ENCODE data around the gene CCNB2. TPM values are rescaled to one million over a fixed set of nuclear protein-coding genes. Genes with fewer than 3 reads are reported as not detected.

CCNB2 gene
- total RNA-seq, 1 donor from 2014 or later: 2.1 TPM

DNA sequence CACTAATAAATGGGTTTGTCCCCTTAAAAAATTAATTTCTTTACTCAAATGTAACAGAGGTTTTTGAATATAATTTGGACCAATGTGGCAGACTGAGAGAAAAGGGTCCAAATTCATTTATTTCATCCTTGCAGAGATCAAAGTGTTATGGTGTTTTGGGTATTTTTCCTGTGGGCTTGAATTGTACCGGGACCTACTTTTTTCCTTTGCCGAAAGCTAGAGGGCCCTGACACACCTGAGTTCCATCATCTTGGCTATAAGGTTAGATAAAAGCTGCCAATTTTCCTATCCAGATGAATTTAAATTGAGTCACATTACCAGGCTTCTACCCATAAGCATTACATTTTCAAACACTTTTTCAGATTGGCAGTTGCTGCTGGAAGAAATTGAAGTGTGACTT lies 908 bp downstream of the CCNB2 start:
- Histone ChIP-seq H3K4me3 (ENCODE audit: low read depth, low read length) (peak overlapping the region; percentile 94), H3K36me3 (ENCODE audit: control insufficient read depth, insufficient read depth, low read length) (peaks cover 1% of the 10 kb centered on the region), H3K27me3 (ENCODE audit: control insufficient read depth, insufficient read depth, low read length) (no peaks in the 10 kb centered on the region)
- DNase-seq (ENCODE audit: low read depth) (peak; percentile 34), FAIRE-seq (no peak)
- TF ChIP-seq, protein P1, sequence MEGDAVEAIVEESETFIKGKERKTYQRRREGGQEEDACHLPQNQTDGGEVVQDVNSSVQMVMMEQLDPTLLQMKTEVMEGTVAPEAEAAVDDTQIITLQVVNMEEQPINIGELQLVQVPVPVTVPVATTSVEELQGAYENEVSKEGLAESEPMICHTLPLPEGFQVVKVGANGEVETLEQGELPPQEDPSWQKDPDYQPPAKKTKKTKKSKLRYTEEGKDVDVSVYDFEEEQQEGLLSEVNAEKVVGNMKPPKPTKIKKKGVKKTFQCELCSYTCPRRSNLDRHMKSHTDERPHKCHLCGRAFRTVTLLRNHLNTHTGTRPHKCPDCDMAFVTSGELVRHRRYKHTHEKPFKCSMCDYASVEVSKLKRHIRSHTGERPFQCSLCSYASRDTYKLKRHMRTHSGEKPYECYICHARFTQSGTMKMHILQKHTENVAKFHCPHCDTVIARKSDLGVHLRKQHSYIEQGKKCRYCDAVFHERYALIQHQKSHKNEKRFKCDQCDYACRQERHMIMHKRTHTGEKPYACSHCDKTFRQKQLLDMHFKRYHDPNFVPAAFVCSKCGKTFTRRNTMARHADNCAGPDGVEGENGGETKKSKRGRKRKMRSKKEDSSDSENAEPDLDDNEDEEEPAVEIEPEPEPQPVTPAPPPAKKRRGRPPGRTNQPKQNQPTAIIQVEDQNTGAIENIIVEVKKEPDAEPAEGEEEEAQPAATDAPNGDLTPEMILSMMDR (IDR thresholded peaks at IDR 0.05; ENCODE audit: insufficient read depth, low read length, severe bottlenecking): peak; percentile 37

DNA sequence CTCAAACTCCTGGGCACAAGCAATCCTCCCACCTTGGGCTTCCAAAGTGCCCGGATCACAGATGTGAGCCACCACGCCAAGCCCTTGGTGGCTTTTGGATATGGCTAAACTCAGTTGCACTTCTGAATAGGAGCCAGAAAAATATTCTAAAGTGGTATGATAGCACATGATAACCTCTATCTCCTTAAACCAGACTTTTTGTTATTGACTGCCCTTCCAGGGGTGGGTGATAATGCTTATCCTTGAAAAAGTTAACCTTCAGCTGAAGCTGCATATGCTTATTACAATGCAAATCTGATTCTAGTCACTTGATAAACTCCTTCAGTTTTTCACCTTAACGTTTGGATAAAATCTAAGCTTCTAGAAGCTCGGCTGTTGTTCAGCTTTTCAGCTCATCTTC lies 6.3 kb downstream of the CCNB2 start:
- DNase-seq (ENCODE audit: low read depth): no peak
- peaks cover 1% of the 10 kb centered on the region for H3K36me3 ChIP-seq (ENCODE audit: control insufficient read depth, insufficient read depth, low read length)
- H3K4me3 ChIP-seq (ENCODE audit: low read depth, low read length): no peak overlapping the region
- H3K27me3 ChIP-seq (ENCODE audit: control insufficient read depth, insufficient read depth, low read length): no peaks in the 10 kb centered on the region
- FAIRE-seq: no peak
- TF ChIP-seq, protein P1 (IDR thresholded peaks at IDR 0.05; ENCODE audit: insufficient read depth, low read length, severe bottlenecking): no peak

DNA sequence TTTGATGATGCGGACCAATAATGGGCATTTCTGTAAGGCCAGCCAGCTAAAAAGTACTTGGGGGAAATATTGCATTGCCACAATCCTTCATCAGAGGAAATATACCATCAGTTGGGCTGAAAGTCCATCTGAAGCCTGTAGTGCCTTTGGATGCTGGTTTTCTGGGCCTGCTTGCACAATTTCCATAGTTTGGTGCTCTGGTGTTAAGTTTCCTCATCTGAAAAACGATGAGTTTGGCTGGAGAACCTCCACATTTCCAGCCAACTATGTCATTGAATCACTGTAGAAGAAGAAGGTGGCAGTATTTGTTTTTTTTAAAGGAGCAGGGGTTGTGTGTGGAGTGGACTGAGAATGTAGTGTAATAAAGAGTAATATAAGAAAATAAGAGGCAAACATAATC lies 10.1 kb downstream of the CCNB2 start:
- FAIRE-seq: no peak
- DNase-seq (ENCODE audit: low read depth): no peak
- Histone ChIP-seq H3K36me3 (ENCODE audit: control insufficient read depth, insufficient read depth, low read length) (peaks cover 1% of the 10 kb centered on the region), H3K27me3 (ENCODE audit: control insufficient read depth, insufficient read depth, low read length) (no peaks in the 10 kb centered on the region), H3K4me3 (ENCODE audit: low read depth, low read length) (no peak overlapping the region)
- TF ChIP-seq, protein P1 (IDR thresholded peaks at IDR 0.05; ENCODE audit: insufficient read depth, low read length, severe bottlenecking): no peak

DNA sequence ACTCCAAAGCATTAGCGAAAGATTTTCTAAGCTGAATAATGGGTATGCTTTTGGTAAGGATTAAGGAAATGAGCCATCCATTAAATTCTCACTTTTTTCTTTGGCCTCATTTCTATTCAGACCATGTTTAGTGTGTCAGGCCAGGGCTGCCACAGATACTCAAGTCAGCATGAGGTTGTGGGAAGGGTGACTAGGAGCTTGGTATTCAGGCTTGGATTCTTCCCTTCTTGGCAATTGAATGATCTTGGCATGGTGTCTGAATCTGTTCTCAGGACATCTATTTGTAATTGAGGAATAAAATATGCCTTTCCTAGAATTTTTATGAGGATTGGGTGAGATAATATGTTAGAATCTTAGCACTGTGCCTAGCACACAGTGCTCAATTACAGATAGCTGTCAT lies 11.2 kb downstream of the CCNB2 start:
- Histone ChIP-seq H3K36me3 (ENCODE audit: control insufficient read depth, insufficient read depth, low read length) (peaks cover 1% of the 10 kb centered on the region), H3K4me3 (ENCODE audit: low read depth, low read length) (no peak overlapping the region), H3K27me3 (ENCODE audit: control insufficient read depth, insufficient read depth, low read length) (no peaks in the 10 kb centered on the region)
- TF ChIP-seq, protein P1 (IDR thresholded peaks at IDR 0.05; ENCODE audit: insufficient read depth, low read length, severe bottlenecking): no peak
- FAIRE-seq (no peak), DNase-seq (ENCODE audit: low read depth) (no peak)

DNA sequence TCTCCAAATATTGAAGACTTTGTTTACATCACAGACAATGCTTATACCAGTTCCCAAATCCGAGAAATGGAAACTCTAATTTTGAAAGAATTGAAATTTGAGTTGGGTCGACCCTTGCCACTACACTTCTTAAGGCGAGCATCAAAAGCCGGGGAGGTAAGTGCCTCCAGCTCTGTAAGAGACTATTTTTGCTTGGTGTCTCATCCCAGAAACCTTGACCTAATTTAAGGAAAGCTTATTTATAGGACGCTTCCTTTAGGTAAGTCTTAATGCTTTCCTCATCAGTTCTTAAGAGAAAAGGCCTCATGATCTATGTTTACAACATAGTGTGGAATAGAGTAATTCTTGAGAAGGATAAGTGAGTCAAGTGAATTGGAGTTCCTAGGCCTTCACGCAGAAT lies 11.8 kb downstream of the CCNB2 start:
- TF ChIP-seq, protein P1 (IDR thresholded peaks at IDR 0.05; ENCODE audit: insufficient read depth, low read length, severe bottlenecking): no peak
- FAIRE-seq (no peak), DNase-seq (ENCODE audit: low read depth) (no peak)
- Histone ChIP-seq H3K27me3 (ENCODE audit: control insufficient read depth, insufficient read depth, low read length) (no peaks in the 10 kb centered on the region), H3K36me3 (ENCODE audit: control insufficient read depth, insufficient read depth, low read length) (peaks cover 1% of the 10 kb centered on the region), H3K4me3 (ENCODE audit: low read depth, low read length) (no peak overlapping the region)

DNA sequence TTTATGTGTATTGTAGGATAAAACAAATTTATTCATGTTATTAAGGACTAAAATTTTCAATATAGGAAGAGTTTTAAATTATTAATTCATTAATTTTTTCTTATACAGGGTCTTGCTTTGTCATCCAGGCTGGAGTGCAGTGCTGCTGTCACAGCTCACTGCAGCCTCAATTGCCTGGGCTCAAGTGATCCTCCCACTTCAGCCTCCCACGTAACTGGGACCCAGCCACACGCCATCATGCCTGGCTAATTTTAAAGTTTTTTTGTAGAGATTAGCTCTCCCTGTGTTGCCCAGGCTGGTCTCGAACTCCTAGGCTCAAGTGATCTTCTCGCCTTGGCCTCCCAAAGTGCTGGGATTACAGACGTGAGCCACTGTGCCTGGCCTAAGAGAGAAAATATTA lies 14.7 kb downstream of the CCNB2 start:
- DNase-seq (ENCODE audit: low read depth) (no peak), FAIRE-seq (no peak)
- TF ChIP-seq, protein P1 (IDR thresholded peaks at IDR 0.05; ENCODE audit: insufficient read depth, low read length, severe bottlenecking): no peak
- no peaks in the 10 kb centered on the region for H3K27me3 ChIP-seq (ENCODE audit: control insufficient read depth, insufficient read depth, low read length)
- peaks cover 1% of the 10 kb centered on the region for H3K36me3 ChIP-seq (ENCODE audit: control insufficient read depth, insufficient read depth, low read length)
- H3K4me3 ChIP-seq (ENCODE audit: low read depth, low read length): no peak overlapping the region

Measured in bronchial epithelial cell (primary cell).